ENCODE data around the gene STOX2.

GRCh38 chr4:183986971-183987946, 82.2 kb downstream of the STOX2 start:
- TF ChIP-seq POLR2AphosphoS5 (IDR thresholded peaks at IDR 0.05; ENCODE audit: borderline replicate concordance, low read depth, low read length): no peak
- no peak for TF ChIP-seq EZH2 (IDR thresholded peaks at IDR 0.05)
- TF ChIP-seq FOXP2 (optimal IDR thresholded peaks at IDR 0.05; ENCODE audit: control extremely low read depth, extremely low read length, insufficient read depth): no peak

All from SK-N-MC (cell line).